Stimulated activated CD8-positive, alpha-beta memory T cell treated with anti-CD3 and anti-CD28 coated beads, Interleukin-12 subunit alpha, Interleukin-12 subunit beta, amount 100 ng/mL, for 24 hours (primary cell): ENCODE data around the gene TARS3.

Experiments
- DNase-seq: peaks from one replicate; pipeline ENCODE4 v3.0.0-alpha.2; 2020; ENCODE audit errors: extremely low read depth

The TARS3 gene

DNA sequence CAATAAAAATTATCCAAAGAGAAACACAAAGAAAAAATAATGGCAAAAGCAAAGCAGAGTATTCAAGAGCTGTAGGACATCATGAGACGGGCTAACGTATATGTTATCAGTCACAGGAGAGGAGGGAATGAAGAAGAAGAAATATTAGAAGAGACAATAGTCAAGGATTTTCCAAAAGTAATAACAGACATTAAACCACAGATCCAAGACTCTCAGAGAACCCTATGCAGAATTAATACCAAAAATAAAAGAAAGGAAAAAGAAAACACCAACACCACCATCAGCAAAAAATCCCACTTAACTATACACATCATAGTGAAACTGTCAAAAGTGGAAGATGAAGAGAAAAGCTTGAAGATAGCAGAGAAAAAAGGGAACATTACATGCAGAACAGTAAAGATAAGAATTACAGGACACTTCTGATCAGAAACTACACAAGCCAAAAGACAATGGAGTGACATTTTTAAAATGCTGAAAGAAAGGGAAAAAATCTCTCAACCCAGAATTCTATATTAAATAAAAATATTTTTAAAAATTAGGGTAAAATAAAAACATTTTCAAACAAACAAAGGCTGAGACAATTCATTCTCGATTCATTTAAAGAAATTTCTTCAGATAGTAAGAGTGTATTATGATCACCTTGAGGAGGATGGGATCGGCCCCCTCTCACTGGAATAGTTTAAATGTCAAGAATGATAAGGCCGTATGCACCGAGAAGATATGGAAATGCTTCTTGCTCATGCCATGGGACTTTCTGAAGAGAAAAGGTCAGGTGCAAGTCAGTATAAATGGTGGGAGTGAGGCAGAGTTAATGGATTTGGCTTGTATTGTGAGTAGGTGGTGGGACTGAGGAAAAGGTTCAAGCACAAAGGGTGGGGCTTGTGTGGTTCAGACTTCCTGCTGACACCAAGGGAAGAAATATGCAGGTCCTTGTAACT is 100.6 kb downstream of the TARS3 start:
- DNase-seq, result no peak

GRCh38 chr15:101621961-101622360 is 102.3 kb downstream of the TARS3 start:
- DNase-seq, result no peak

GRCh38 chr15:101620671-101621070 is 103.6 kb downstream of the TARS3 start:
- no peak for DNase-seq

DNA sequence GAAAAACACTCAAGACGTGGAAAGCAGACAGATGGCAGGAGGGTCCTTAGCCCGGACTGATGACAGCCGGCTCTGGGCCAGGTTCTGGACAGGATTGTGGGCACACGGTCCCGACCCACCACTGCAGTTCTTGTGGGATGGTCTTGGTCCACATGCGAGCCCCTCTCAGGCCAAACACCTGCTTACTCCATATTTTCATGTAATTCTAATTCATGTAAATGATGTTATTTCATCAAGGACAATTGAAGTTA is 104.7 kb downstream of the TARS3 start:
- DNase-seq, result no peak

DNA sequence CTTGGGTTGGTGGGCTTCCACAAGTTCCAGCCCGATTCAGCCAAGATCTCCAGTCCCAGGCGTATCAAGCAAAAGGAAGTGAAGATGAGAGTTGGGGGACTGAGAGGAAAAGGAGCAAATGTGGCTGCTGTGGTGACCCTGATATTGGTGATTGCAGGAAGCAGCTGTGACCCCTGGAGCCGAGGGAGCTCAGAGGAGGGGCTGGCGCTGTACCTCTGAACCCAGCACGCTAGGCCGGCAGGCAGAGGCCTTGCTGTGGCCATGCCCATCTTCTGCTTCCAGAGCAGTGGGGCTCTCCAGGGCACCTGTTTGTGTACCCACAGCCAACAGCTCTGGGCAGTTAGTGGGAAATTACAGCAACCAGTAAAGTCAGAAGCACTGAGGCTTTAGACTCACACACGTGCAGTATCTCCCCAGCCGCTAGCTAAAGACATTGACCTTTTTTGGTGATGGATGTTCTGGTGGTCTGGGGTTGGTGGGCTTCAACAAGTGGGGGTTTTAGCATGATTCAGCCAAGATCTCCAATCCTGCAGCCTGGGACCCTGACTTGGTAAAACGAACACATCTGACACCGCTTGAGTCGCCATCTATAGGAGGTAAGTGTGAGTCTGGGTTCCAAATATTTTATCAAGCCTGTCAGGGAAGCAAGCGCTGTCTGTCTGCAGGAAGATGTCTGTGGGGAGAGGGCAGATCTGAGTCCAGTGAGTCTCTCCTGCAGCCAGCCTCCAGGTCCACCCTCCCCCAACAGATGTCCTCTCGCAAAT is 105.2 kb downstream of the TARS3 start:
- no peak for DNase-seq

DNA sequence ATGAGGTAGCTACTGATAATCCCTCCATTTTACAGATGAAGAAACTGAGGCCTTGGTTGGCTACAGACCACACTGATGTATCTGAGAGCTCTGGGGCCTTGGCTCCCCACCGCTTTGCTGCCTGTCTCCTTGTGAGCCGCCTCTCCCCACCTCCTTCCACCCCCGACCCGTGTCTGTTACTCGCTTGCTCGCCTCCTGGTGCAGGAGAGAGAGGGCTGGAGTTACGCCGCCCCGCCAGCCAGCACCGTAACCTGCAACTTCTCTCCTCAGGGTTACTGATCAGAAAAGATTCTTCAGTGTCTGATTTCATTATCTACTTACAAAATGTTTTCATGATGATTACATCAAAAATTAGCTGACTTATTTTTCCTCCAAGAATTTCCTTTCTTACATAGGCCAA is 106.2 kb downstream of the TARS3 start:
- no peak for DNase-seq

DNA sequence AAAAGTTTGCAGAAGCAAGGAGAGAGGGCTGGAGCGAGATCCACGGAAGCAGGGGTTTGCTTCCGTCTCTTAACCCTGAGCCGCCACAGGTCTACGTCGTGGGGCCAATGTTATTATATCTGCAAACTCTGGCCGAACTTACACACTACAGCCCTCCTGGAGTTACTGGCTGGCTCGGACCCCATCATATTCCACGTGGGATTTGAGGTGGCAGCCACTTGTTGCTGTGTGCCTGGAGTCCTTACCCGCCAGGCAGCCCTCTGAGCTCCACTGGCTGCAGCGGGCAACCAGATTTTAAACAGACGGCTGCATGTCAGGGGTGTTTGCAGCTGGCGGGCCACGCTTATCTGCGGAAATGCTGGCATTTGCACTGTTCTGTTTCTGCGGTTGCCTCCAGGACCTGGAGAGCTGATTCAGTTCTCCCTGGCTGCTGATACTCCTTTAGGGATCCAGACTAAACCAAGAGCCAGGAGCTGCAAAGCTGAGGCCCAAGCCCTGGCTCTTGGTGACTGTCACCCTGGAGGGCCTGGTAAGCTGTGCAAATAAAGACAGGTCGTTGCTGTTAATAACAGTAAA is 106.8 kb downstream of the TARS3 start:
- no peak for DNase-seq

DNA sequence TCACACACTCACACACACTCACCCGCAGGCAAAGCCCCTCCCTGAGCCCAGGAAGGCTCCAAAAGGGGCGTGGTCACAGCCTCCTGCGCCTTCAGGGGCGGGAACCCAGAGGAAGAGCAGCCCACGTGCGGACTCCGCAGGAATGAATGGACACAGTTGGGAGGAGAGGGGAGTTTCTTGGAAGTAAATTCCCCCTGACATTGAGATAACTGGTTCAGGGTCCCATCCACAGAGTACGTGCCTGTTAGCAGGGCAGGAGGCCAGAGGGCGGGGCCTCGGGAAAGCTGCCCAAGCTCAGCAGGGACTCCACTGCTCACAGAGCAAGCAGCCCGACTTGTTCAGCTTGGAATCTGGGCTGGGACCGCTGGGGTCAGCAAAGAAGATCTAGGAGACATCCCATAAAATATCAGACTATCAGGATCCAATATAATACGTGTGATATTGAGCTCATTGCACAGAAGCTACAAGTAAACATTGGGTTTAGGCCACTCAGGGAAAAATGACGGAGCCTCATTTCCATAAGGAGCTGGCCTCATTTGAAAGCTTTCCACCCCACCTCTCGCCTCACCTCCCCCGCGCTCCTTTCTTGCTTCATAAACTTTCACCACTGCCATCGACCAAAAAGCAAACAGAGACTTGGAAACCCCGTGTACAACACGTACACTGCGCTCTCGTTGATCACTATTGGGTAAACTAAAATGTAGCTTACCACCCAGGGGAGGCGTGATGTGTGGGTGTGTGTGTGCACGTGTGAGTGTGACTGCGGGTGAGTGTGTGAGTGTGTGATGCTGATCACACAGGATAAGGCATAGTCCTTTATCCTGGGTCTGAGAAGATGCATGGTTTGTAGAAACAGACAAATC is 108.1 kb downstream of the TARS3 start:
- no peak for DNase-seq

GRCh38 chr15:101615414-101615985 is 108.8 kb downstream of the TARS3 start:
- DNase-seq, result no peak

DNA sequence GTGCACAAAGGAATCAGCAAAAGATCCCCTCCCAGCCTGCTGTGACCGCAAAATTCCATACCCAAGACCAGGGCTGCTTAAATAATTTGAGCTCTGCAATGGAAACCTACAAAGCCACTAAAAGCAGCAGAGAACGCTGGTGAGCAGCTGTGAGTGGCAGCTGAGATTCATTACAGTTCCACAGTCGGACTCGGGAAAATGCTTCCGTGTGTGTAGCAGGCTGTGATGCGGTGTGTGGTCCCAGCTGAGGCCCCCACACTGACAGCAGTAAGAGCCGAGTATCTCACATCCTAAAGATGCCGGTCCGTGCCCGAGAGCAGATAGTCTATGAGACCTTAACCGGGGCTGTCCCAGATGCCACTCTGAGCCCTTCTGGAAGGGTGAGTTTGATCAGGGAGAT is 109.5 kb downstream of the TARS3 start:
- DNase-seq, result no peak

- DNase-seq, result no peak
Measured at GRCh38 chr15:101614001-101614585, 110.2 kb downstream of the TARS3 start.

DNA sequence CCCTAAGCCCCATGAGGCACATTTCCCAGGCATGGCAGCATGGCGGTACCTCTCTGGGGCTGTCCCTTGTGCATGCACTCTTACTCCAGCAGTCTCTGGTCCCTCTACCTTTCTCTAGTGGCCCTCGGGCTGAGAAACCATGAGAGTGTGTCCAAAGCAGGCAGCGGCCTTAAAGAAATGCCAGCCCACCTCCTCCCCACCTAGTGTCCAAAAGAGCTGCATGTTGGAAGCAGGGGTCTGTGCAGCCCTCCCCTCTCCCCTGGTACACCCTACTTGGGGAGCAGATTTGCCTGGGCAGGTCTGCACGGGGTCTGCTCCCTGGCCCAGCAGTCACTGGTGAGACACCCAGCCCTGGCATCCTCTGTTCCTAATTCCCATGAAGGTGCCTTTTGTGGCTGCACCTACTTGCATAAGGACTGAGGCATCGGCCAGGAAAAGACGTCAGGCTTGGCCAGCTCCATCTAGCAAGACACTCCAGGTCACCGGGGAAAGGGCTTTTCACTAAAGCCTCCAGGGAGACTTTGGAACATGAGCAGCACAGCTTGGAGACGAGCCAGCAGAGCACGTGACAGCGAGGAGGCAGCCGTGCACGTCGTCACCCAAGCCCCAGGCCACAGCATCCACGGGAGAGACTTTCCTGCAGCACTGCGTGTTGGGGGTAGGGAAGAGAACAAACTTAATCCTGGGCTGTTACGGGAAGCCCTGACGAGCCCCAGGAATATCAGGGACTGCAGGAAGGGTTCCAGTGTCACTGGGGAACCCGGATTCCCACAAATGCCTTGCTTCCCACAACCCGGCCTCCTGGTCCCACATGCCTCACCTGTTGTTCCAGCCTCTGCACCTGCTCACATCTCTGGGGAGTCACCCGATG is 110.9 kb downstream of the TARS3 start:
- no peak for DNase-seq

DNA sequence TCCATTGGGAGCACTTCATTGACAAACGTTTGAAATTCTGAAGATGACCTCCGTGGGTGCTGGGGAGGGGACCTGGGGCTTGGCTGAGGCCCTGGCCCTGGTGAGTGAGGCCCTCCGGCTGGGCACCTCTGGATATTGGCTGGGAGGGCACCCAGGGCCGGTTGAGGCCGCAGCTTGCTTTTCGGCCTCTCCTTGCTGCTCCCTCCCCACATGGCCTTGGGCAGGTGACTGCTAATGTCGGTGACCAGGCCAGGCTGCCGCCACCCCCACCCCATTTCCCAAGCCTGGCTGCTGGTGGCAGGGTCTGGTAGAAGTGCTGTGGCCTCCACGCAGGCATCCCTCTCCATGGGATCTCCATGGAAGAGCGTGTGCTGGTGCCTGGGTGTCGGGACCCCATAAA is 111.6 kb downstream of the TARS3 start:
- DNase-seq, result no peak

DNA sequence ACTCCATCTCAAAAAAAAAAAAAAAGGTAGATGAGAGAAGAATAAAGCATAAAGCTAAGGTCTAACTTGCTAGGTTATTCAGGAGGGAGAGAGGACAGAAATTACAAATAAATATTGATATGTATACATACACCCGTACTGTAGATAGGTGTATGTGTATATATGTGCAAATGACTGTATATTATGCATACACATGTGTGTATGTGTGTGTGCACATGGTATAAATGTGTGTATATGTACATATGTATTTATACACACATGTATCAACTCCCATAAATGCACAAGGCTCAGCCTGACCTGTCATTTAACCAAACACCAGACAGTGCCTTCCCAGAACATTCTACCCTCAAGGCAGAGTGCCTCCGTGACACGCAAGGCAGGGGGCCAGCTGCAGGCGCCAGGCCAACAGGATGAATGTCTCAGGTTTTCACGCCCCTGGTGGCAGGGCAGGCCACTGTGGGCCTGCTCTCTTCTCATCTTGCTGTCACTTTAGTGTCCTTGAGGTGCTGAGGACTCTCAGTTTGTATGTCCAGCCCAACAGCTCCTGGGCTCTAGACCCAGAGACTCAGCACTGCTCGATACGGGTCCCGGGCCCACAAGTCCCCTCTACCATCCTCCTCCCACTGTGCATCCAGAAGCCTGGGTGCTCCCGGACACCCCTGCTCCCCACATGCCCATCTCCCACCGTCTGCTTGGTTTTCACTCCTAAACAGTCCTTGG is 112.5 kb downstream of the TARS3 start:
- DNase-seq, result no peak

- DNase-seq, result no peak
Measured at GRCh38 chr15:101611007-101611406, 113.3 kb downstream of the TARS3 start.

- DNase-seq, result no peak
Measured at GRCh38 chr15:101610611-101611000, 113.7 kb downstream of the TARS3 start.

DNA sequence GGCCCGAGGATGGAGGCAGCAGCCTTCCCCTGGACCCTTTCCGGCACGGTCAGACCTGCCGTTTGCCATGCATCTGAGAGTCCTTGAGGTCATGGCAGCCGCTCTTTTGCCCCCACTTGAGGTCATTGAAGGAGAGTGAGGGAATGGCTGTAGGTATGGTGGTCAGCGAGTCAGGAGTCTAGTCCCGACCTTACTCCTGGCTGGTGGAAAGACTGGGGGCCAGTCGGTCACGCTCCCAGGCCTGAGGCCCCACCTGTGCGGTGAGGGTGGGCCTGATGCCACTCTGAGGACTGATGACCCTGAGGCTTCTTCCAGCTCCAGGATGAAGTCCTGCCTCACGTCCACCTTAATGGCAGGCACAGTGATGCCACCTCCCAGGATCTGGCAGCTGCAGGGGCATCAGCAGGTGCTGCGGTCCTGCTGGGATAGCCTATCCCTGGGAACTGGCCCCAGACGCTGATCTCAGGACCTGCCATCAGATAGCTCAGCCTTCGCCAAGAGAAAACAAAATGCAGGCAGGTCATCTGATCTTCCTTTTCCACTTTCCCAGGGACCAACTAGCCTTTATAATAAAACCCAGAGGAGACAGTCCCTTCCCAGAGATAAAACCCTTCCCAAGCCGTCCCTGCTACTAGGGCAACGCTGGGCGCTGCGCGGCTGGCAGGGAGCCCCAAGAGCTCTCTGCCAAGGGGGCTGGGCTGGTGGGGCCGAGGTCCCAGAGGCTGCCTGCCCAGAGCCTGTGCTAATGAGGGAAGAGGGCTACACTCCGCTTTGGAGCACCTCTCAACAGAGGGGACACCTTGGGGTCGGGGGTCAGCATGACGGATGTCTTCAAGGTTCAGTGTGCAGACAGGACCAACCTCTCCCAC is 114.3 kb downstream of the TARS3 start:
- no peak for DNase-seq

DNA sequence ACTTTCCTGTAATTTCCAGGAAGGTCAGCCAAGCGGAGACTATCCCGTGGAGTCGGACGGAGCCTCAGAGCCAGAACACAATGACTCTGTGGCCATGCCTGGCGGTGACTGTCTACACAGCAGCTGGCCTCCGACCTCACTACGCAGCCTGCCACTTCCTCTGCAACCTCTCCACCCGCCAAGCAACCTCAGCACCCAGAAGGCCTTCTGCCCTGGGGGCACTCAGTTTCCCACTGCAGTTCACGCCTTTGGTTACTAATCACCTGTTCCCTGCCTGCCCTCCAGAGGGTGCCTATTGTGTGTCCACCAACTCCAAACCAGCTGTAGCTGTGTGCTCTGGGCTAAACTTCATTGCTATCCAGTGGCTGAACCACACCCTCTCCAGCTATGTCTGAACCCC is 116.1 kb downstream of the TARS3 start:
- no peak for DNase-seq

- DNase-seq, result no peak
Measured at GRCh38 chr15:101607108-101607507, 117.2 kb downstream of the TARS3 start.
